OCI-LY7 (cell line): ENCODE results near the gene SPATA7. TPM values are rescaled to one million over a fixed set of nuclear protein-coding genes. Genes with fewer than 3 reads are reported as not detected.

Experiments used
- BruUV-seq: library from RNA; stranded (reverse); fragments of 400-500 nt; replicated peaks from 2 replicates; lab custom pipeline; 2021; lab: Mats Ljungman, UMichigan
- CTCF ChIA-PET: fragments of 300-600 bp; sonication (Branson Sonifier 250); formaldehyde crosslinking; loops from one replicate; lab custom pipeline; 2022; ENCODE audit warnings: antibody characterized with exemption; ENCODE audit not compliant: unreplicated experiment; lab: Charles Lee
- POLR2A ChIA-PET: fragments of 300-600 bp; sonication (Branson Sonifier 250); formaldehyde crosslinking; loops from one replicate; lab custom pipeline; 2022; ENCODE audit warnings: antibody characterized with exemption; lab: Charles Lee
- DNase-seq: peaks from one replicate; pipeline ENCODE4 v3.0.0-alpha.2; 2015; ENCODE audit warnings: low spot score
- H2AFZ ChIP-seq: fragments of 200-600 bp; sonication (generic), shearing (Covaris generic); 2 replicates; pipeline ENCODE4 v1.6.1; 2014; ENCODE audit warnings: mild to moderate bottlenecking, antibody characterized with exemption, low read length, moderate library complexity
- H3K27ac ChIP-seq: fragments of 200-600 bp; sonication (generic); 2 replicates; pipeline ENCODE4 v1.5.1; 2014; ENCODE audit warnings: mixed run types, low read depth, mild to moderate bottlenecking, moderate library complexity, low read length, inconsistent platforms; ENCODE audit not compliant: poor library complexity, severe bottlenecking
- H3K36me3 ChIP-seq: fragments of 200-600 bp; sonication (generic); 2 replicates; pipeline ENCODE4 v1.6.1; 2014; ENCODE audit warnings: mild to moderate bottlenecking, antibody characterized with exemption, low read length, moderate library complexity, mixed read lengths; ENCODE audit not compliant: insufficient read depth
- H3K4me1 ChIP-seq: fragments of 200-600 bp; sonication (generic); 2 replicates; pipeline ENCODE4 v1.5.1; 2014; ENCODE audit warnings: mild to moderate bottlenecking, low read length; ENCODE audit not compliant: insufficient read depth, poor library complexity, severe bottlenecking
- H3K4me2 ChIP-seq: fragments of 200-600 bp; sonication (generic); 2 replicates; pipeline ENCODE4 v1.6.1; 2014; ENCODE audit warnings: mild to moderate bottlenecking, low read length
- H3K4me3 ChIP-seq: fragments of 200-600 bp; sonication (generic); 2 replicates; pipeline ENCODE4 v1.5.1; 2014; ENCODE audit warnings: mild to moderate bottlenecking, low read depth, low read length; ENCODE audit not compliant: poor library complexity, severe bottlenecking
- H3K79me2 ChIP-seq: fragments of 200-600 bp; sonication (generic); 2 replicates; pipeline ENCODE4 v1.6.1; 2016; ENCODE audit warnings: low read depth, mild to moderate bottlenecking, low read length, moderate library complexity, mixed read lengths; ENCODE audit not compliant: insufficient read depth
- H3K9me2 ChIP-seq: fragments of 200-600 bp; sonication (generic); 2 replicates; pipeline ENCODE4 v1.6.1; 2016; ENCODE audit warnings: mild to moderate bottlenecking, low read length, mixed read lengths; ENCODE audit not compliant: insufficient read depth
- H3K9me3 ChIP-seq: fragments of 200-600 bp; sonication (generic); 2 replicates; pipeline ENCODE4 v1.6.1; 2014; ENCODE audit warnings: mild to moderate bottlenecking, mixed run types, low read length, mixed read lengths
- H4K20me1 ChIP-seq: fragments of 200-600 bp; sonication (generic); 2 replicates; pipeline ENCODE4 v1.6.1; 2014; ENCODE audit warnings: mild to moderate bottlenecking, antibody characterized with exemption, low read length, moderate library complexity, mixed read lengths; ENCODE audit not compliant: insufficient read depth
- CTCF ChIP-seq: fragments of 200-600 bp; sonication (generic); conservative IDR thresholded peaks from 2 replicates; pipeline ENCODE4 v1.5.1; 2014; ENCODE audit warnings: mild to moderate bottlenecking, antibody characterized with exemption, low read length, moderate library complexity, mixed read lengths
- EZH2phosphoT487 ChIP-seq: fragments of 200-600 bp; sonication (generic); IDR thresholded peaks from 2 replicates; pipeline ENCODE4 v1.6.1; 2018; ENCODE audit warnings: low read depth, borderline replicate concordance, mild to moderate bottlenecking, mixed run types, antibody characterized with exemption, low read length, moderate library complexity, mixed read lengths
- intact Hi-C: fragments of 100-400 bp; cut with micrococcal nuclease; formaldehyde crosslinking; loops from one replicate; pipeline ENCODE4 v1.10.0; 2022; ENCODE audit not compliant: unreplicated experiment
- total RNA-seq, 2 experiments: library from RNA; depleted of rRNA in 1 of 2; stranded (reverse); fragments of >200 nt in 1 of 2; shearing (Covaris generic) in 1 of 2; gene quantifications; 2 replicates each; pipeline ENCODE4 v1.2.3, GENCODE V29; 2014 to 2022

Gene SPATA7
- total RNA-seq, 2 experiments from 2014 or later, result 6.3 to 10.3 TPM

- CTCF ChIA-PET, result no interaction called here
- no peaks in the 10 kb centered on the region for H4K20me1 ChIP-seq
- H3K4me3 ChIP-seq, result no peak overlapping the region
- no peak overlapping the region for H3K27ac ChIP-seq
- POLR2A ChIA-PET, result interaction anchor here (0.5 kb wide), 1 partner anchor 36 kb away, joined by 3 read pairs; no protein-coding TSS in a partner anchor
- no peaks in the 10 kb centered on the region for H3K9me2 ChIP-seq
- intact Hi-C loops, result no loop called here
- BruUV-seq, result no TSS peak
- no peaks in the 10 kb centered on the region for H3K9me3 ChIP-seq
- DNase-seq, result no peak
- no peak overlapping the region for H2AFZ ChIP-seq
- H3K4me1 ChIP-seq, result no peaks in the 10 kb centered on the region
- H3K79me2 ChIP-seq, result no peaks in the 10 kb centered on the region
- no peak overlapping the region for H3K4me2 ChIP-seq
- TF ChIP-seq CTCF (no peak), EZH2phosphoT487 (no peak)
- H3K36me3 ChIP-seq, result no peaks in the 10 kb centered on the region
These were observed 40.8 kb downstream of the SPATA7 start for GRCh38 chr14:88426271-88426670.

- BruUV-seq, result no TSS peak
- no peaks in the 10 kb centered on the region for H3K4me1 ChIP-seq
These were observed 45.5 kb downstream of the SPATA7 start for GRCh38 chr14:88430976-88431375.

More at GRCh38 chr14:88430976-88431375, 45.5 kb downstream of the SPATA7 start:
- no peak for DNase-seq
- Histone ChIP-seq H3K4me2 (no peak overlapping the region), H3K79me2 (no peaks in the 10 kb centered on the region), H3K27ac (no peak overlapping the region), H3K4me3 (no peak overlapping the region), H3K36me3 (no peaks in the 10 kb centered on the region), H4K20me1 (no peaks in the 10 kb centered on the region), H3K9me3 (no peaks in the 10 kb centered on the region), H2AFZ (no peak overlapping the region), H3K9me2 (no peaks in the 10 kb centered on the region)
- intact Hi-C loops, result no loop called here
- POLR2A ChIA-PET, result no interaction called here
- CTCF ChIA-PET, result no interaction called here
- no peak for TF ChIP-seq CTCF
- no peak for TF ChIP-seq EZH2phosphoT487
